ENCODE data around the gene PKP3.
"Not testable (repeated sequence)": the region's sequence is repeated elsewhere in the genome, so short reads cannot be mapped to it uniquely, and the experiment has no call there.

The PKP3 gene

DNA sequence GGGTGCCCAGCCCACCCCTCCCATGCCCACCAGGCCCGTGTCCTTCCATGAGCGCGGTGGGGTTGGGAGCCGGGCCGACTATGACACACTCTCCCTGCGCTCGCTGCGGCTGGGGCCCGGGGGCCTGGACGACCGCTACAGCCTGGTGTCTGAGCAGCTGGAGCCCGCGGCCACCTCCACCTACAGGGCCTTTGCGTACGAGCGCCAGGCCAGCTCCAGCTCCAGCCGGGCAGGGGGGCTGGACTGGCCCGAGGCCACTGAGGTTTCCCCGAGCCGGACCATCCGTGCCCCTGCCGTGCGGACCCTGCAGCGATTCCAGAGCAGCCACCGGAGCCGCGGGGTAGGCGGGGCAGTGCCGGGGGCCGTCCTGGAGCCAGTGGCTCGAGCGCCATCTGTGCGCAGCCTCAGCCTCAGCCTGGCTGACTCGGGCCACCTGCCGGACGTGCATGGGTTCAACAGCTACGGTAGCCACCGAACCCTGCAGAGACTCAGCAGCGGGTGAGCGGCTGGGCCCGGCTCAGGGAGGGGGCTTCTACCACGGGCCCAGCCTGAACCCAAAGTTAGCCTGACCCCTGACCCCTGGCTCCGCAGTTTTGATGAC is 3.0 kb downstream of the PKP3 start:
- DNase-seq (ENCODE audit: low read depth), result no peak

DNA sequence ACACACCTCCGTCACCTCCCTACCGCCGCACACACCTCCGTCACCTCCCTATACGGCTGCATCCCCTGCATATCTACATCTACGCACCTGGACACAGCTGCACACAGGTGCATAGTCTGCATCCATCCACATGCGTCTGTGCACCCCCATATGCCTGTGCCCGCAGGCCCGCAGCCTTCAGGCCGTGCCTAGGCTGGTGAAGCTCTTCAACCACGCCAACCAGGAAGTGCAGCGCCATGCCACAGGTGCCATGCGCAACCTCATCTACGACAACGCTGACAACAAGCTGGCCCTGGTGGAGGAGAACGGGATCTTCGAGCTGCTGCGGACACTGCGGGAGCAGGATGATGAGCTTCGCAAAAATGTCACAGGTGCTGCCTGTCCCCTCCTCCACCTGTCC is 4.8 kb downstream of the PKP3 start:
- no peak for DNase-seq (ENCODE audit: low read depth)

DNA sequence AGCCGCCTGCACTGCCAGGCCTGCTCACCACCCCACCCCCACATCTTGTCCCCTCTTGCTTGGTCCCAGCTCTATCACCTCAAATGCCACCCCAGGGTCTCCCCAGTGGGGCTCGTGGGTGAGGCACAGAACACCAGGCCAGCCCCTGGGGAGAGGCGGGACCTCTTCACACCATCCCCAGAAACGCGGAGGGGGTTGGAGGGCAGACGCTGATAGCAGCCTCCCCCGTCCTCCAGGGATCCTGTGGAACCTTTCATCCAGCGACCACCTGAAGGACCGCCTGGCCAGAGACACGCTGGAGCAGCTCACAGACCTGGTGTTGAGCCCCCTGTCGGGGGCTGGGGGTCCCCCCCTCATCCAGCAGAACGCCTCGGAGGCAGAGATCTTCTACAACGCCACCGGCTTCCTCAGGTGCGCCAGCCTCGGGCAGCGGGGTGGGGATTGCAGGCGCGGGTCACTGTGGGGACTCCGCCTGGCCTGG is 5.8 kb downstream of the PKP3 start:
- no peak for DNase-seq (ENCODE audit: low read depth)

DNA sequence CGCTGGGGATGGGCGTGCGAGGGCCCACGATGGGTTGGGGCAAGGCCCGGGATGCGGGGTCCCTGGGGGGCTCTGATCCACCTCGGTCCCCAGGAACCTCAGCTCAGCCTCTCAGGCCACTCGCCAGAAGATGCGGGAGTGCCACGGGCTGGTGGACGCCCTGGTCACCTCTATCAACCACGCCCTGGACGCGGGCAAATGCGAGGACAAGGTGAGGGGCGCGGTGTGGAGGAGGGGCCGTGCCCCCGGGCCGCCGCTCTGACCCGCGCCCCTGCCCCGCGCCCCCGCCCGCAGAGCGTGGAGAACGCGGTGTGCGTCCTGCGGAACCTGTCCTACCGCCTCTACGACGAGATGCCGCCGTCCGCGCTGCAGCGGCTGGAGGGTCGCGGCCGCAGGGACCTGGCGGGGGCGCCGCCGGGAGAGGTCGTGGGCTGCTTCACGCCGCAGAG is 6.3 kb downstream of the PKP3 start:
- no peak for DNase-seq (ENCODE audit: low read depth)

DNA sequence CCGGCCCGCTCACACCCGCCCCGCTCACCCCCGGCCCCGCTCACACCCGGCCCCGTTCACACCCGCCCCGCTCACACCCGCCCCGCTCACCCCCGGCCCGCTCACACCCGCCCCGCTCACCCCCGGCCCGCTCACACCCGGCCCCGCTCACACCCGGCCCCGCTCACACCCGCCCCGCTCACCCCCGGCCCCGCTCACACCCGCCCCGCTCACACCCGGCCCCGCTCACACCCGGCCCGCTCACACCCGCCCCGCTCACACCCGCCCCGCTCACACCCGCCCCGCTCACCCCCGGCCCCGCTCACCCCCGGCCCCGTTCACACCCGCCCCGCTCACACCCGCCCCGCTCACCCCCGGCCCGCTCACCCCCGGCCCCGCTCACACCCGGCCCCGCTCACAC is 7.2 kb downstream of the PKP3 start:
- not testable (repeated sequence) for DNase-seq (ENCODE audit: low read depth)

DNA sequence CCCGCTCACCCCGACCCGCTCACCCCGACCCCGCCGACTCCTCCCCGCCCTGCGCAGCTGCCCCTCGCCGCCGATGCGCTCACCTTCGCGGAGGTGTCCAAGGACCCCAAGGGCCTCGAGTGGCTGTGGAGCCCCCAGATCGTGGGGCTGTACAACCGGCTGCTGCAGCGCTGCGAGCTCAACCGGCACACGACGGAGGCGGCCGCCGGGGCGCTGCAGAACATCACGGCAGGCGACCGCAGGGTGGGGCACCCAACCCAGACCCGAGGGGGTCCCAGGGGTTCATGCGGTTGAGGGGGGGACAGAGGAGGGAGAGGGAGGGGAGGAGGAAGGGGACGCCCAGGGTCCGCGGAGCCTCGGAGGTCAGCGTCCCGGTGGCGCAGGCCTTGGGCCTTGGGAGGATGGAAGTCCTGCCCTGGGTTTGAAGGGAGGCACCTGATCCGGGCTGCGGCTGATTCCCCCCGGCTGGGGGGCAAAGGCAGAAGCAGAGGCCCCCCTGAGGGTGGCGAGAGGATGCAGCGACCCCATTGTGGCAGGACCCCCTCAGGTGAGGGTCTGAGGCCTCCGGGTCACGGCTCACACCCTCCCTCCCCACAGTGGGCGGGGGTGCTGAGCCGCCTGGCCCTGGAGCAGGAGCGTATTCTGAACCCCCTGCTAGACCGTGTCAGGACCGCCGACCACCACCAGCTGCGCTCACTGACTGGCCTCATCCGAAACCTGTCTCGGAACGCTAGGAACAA is 9.2 kb downstream of the PKP3 start:
- DNase-seq (ENCODE audit: low read depth), result no peak

DNA sequence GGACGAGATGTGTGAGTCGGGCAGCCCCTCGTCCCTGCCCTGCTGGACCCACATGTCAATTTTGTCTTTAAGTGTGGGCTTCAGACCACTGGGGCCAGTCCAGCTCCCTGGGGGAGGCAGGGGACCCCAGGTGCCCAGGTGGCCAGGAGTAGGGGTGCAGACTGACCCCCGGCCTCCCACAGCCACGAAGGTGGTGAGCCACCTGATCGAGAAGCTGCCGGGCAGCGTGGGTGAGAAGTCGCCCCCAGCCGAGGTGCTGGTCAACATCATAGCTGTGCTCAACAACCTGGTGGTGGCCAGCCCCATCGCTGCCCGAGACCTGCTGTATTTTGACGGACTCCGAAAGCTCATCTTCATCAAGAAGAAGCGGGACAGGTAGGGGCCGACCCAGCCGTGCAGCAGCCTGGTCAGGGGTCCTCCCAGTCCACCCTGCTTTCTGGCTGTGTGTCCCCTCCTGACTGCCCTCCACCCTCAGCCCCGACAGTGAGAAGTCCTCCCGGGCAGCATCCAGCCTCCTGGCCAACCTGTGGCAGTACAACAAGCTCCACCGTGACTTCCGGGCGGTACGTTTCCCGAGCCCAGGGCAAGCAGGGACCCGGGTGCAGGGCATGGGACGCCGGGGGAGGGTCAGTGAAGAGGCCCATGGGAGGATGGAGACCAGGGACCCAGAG is 9.9 kb downstream of the PKP3 start:
- DNase-seq (ENCODE audit: low read depth), result no peak

DNA sequence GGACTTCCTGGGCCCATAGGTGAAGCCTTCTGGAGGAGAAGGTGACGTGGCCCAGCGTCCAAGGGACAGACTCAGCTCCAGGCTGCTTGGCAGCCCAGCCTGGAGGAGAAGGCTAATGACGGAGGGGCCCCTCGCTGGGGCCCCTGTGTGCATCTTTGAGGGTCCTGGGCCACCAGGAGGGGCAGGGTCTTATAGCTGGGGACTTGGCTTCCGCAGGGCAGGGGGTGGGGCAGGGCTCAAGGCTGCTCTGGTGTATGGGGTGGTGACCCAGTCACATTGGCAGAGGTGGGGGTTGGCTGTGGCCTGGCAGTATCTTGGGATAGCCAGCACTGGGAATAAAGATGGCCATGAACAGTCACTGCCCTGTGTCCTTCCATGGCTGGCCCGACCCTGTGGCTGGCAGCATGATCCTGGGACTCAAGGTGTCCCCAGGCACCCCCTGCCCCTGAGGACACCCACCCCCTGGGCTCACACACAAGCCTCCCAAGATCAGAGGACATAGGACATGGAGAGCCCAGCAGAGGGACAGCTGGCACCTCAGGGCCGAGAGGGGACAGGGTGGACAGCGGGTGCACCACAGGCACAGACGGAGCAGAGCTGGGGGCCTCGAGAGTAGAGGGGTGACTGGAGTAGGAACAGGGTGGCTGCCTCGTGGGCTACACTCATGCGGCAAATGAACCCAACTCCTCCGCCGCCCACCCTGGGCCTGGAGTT is 10.7 kb downstream of the PKP3 start:
- DNase-seq (ENCODE audit: low read depth), result no peak

- no peak for DNase-seq (ENCODE audit: low read depth)
These were observed 11.4 kb downstream of the PKP3 start for GRCh38 chr11:405323-405953.

DNA sequence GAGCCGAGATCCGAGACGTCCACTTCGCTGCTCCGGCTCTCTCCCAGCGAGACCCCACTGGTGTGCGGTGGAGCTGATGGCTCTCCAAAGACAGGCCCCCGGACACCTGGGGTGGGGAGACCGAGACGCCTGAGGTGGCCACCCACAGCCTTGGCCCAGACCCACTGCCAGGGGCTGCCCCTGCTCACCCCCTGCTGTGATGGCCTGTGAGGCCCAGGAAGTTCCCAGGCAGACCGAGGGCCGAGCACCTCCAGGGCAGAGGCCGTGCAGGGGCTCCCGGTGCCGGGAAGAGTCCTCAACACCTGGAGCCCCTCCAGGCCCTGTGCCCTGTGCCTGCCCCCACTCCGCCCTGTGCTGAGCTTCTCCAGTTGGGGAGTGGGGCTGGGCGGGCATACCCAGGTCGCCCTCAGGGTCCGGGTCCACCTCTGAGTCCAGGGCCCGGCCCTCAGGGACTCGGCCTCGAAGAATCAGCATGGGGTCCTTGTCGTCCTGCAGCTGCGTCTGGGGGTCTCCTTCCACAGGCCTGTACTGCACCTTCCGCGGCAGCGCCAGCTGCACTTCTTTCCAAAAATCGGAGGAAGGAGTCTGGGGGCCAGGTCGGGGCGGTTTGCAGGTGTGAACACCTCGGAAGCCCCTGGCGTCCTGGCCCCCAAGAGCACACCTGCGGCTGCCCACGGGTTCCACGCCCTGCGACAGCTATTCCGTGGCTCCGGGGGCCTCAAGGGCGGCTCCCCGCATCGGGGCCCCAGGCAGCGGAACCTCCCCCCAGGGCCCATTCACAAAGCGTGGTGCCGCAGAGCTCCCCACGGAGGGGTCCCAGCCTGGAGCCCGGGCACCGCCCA is 12.2 kb downstream of the PKP3 start:
- DNase-seq (ENCODE audit: low read depth), result no peak

DNA sequence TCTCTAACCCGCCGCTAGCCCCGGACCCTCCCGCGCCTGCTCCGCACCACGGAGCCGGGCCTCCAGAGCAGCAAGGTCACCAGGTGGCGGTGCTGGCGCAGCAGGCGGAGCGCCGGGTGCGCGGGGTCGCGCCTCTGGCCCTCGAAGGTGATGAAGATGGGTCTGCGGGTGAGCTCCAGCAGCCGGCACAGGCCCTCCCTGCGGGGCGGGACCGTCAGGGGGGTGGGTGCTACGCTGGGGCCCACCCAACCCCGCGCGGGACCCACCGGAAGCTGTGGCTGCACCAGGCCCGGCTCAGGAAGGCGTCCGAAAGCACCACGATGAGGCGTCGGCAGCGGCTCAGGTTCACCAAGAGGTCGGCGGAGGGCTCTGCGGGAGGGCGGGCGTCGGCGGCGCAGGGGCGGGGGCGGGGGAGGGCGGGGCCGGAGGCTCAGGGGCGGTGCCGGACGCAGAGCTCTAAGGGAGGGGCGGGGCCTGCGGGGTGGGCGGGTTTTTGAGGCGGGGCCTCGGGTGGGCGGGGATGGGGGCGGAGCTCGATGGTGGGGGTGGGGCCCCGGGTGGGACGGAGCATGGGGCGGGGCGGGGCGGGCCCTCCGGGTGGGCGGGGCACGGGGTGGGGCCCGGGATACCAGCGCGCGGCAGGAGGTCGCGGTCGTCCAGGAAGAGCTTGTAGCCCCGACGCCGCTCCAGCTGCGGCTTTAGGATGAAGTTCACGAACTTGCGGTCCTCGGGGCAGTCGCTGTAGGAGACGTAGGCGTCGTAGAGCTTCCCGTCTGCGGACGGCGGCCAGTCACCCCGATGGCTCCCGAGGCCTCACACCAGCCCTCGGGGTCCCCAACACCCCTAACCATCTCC is 13.0 kb downstream of the PKP3 start:
- peak; percentile 15 for DNase-seq (ENCODE audit: low read depth)

- no peak for DNase-seq (ENCODE audit: low read depth)
These were observed 13.7 kb downstream of the PKP3 start for GRCh38 chr11:407651-408123.

DNA sequence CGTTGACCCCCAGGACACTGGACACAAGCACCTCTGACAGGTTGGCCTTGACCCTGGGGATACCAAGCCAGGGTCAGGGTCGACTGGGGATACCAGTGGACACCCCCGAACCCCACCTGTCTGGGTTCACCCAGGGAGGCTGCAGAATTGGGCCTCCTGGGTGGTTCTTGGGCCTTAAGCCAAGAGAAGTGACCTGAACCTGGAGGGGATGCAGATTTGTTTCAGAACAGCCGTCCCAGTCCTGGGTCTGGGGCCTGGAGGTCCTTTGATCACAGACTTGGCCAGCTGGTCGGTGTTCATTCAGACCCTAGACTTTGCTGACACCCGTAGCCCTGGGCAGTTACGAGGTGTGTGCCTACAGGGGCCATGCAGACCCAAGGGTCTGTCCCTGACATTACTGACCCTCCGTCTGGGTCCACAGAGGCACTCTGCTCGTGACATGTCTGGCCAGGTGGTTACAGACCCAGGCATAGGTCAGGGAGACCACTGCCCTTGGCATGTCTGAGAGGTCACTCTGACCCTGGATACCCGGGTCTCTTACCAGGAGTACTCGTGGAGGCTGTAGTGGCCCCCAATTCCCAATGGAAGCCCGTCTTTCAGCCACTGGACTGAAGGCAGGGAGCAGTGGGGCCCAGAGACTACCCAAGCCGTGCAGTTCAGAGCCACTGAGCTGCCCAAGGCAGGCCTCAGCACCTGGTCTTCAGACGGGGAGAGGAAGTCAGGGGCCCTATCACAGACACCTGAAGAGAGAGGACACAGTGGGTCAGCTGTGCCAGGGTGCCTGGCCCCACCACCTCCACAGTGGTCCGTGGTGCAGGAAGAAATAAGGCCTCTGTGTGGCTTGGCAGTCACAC is 14.4 kb downstream of the PKP3 start:
- DNase-seq (ENCODE audit: low read depth), result no peak

DNA sequence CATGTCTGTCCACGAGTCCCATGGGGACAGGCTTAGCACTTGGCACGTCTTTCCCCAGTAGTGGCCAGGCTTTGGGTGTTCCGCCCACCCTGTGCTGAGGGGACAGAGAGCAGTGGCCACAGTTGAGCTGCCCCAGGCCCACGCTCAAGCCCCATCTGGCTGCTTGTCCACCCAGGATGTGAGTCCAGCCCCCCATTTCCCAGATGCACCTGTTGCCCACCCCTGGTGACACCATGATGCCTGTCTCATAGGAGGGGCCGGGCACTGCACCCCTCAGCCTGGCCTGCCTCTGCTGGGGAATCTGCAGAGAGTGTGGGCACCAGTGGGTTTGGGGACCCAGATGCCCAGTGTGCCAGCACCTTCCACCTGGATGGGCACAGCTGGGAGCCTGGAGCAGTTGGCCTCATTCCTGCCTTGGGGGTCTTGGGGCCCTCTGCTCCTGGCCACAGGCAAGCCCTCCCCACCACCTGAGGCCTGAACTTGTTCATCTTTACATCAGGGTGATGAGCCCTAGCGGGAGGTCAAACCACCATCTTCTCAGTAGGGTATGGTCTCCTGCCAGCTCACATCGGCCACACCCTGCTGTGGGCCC is 15.1 kb downstream of the PKP3 start:
- DNase-seq (ENCODE audit: low read depth), result no peak

- no peak for DNase-seq (ENCODE audit: low read depth)
These were observed 15.8 kb downstream of the PKP3 start for GRCh38 chr11:409600-410483.

GRCh38 chr11:410711-411110 is 16.7 kb downstream of the PKP3 start:
- DNase-seq (ENCODE audit: low read depth), result not testable (repeated sequence)

- not testable (repeated sequence) for DNase-seq (ENCODE audit: low read depth)
These were observed 17.5 kb downstream of the PKP3 start for GRCh38 chr11:411520-411919.
